Adrenal gland (tissue), 12 donors: ENCODE measurements around the gene ZNF20. TPM values are rescaled to one million over a fixed set of nuclear protein-coding genes. Genes with fewer than 3 reads are reported as not detected.

Experiments used
- DNase-seq, 7 donors: peaks; one replicate each; pipeline ENCODE4 v3.0.0-alpha.2; 2019 to 2020
- H3K27ac ChIP-seq, 5 donors: fragments of 200-600 bp; sonication (generic) in 4 of 5; 1 replicate in 3 of 5; 2 replicates in 2 of 5; pipeline versions ENCODE4 v1.5.1 to v1.8.0; 2016 to 2020; ENCODE audit warnings: mild to moderate bottlenecking in 1 of 5
- H3K27me3 ChIP-seq: fragments of 200-600 bp; 2 replicates; pipeline ENCODE4 v1.8.0; 2021
- H3K36me3 ChIP-seq, 2 donors: fragments of 200-600 bp; replicated peaks in 1 of 2; 1 replicate in 1 of 2; 2 replicates in 1 of 2; pipeline versions ENCODE4 v1.5.1 to v1.8.0; 2018 to 2022
- H3K4me1 ChIP-seq, 2 donors: fragments of 200-600 bp; replicated peaks in 1 of 2; 1 replicate in 1 of 2; 2 replicates in 1 of 2; pipeline versions ENCODE4 v1.5.1 to v1.8.0; 2018 to 2021
- H3K4me3 ChIP-seq, 4 donors: fragments of 200-600 bp; sonication (generic) in 3 of 4; one replicate each; pipeline ENCODE4 v1.5.1; 2016 to 2018
- H3K9me3 ChIP-seq, 3 donors: fragments of 200-600 bp; sonication (generic) in 1 of 3; replicated peaks in 1 of 3; 1 replicate in 2 of 3; 2 replicates in 1 of 3; pipeline versions ENCODE4 v1.5.1 to v1.8.0; 2016 to 2021
- CTCF ChIP-seq, 6 experiments: fragments of 450-650 bp in 4 of 6; fragments of 200-600 bp in 2 of 6; sonication (generic) in 1 of 6; IDR thresholded peaks; 1 replicate in 5 of 6; 2 replicates in 1 of 6; pipeline versions ENCODE4 v1.5.1 to v1.8.0; 2016 to 2021; ENCODE audit warnings: antibody characterized with exemption in 6 of 6, mild to moderate bottlenecking in 2 of 6, moderate library complexity in 1 of 6
- POLR2A ChIP-seq, 2 donors: fragments of 450-650 bp; IDR thresholded peaks; one replicate each; pipeline ENCODE4 v1.6.1; 2017; ENCODE audit warnings: antibody characterized with exemption in 2 of 2, mild to moderate bottlenecking in 2 of 2, moderate library complexity in 1 of 2
- WGBS, 4 donors: extraction: QIAGEN DNeasy Blood & Tissue Kit in 2 of 4; methylation state at CpG; one replicate each; pipeline versions ENCODE4 v1.1.5 to v1.1.7; 2013 to 2017; 5-methylcytosine and 5-hydroxymethylcytosine counted together
- intact Hi-C, 2 donors: fragments of 100-400 bp; cut with DNase I; formaldehyde crosslinking; loops; one replicate each; pipeline versions ENCODE4 v1.14.1 to v1.15.0; 2022 to 2023
- polyA plus RNA-seq, 3 donors: library from polyadenylated mRNA; stranded (reverse); fragments of 200-250 nt in 2 of 3; fragments of 350-450 nt in 1 of 3; fragmentation: Illumina TruSeq in 1 of 3; extraction: RNeasy Lipid Tissue Mini Kit (QIAGEN cat#74804) in 1 of 3; gene quantifications; one replicate each; pipeline ENCODE4 v1.2.3, GENCODE V29; 2013 to 2014
- total RNA-seq, 9 donors: library from RNA; depleted of rRNA in 4 of 9; stranded (reverse); fragments of >200 nt in 4 of 9; fragments of 120-200 nt in 1 of 9; fragmentation: NEBNext Ultra II Directional in 1 of 9; extraction: Animal tissue kit (Norgen Biotek cat#: 25700) in 1 of 9; gene quantifications; one replicate each; pipeline versions ENCODE4 v1.1.0 to v1.2.4, GENCODE V29; 2013 to 2023
- donor health status: healthy with polysubstance abuse.
- donor health status: Bipolar disorder and iron deficiency.
- donor health status: DM: yes; HTN: yes; CAD: no.
- donor health status: DM: no; HTN: no; CAD: no.
- donor health status: DM: no; HTN: no; CAD: no.
- donor health status: DM: yes; HTN: yes; CAD: no.

The ZNF20 gene
- total and polyA plus RNA-seq, 12 donors: 1.2 to 8.8 (median 3.9) TPM

- intact Hi-C loops: no loop called here
- Histone ChIP-seq H3K9me3 (no peaks in the 10 kb centered on the region), H3K4me1 (peaks cover 5 to 16% of the 10 kb centered on the region in 2 donors), H3K4me3 (peak within 1 kb of the TSS; percentile 42 to 92 (median 78)), H3K36me3 (no peaks in the 10 kb centered on the region), H3K27me3 (no peaks in the 10 kb centered on the region), H3K27ac (peak within 1 kb of the TSS in 4 of 5 donors; percentile 58 to 88 (median 78))
- DNase-seq: peak; percentile 88 to 97 (median 95)
- WGBS, 4 donors: 0 to 1% (median 1%) methylated on average over 9 to 58 of the region's 58 CpGs
- TF ChIP-seq POLR2A (IDR thresholded peaks at IDR 0.05): peak in 1 of 2 donors; percentile 80
- TF ChIP-seq CTCF (IDR thresholded peaks at IDR 0.05): no peak
These were observed 16.3 kb upstream of the ZNF20 start, which contains the start of gene ZNF625 for GRCh38 chr19:12156223-12157058. Gene ZNF625, minus strand, starts transcription at chr19:12156734. Its CDS starts 176 bp downstream, at chr19:12156558.

GRCh38 chr19:12155324-12155860 is 15.2 kb upstream of the ZNF20 start:
- Histone ChIP-seq H3K9me3 (no peaks in the 10 kb centered on the region), H3K4me3 (peak overlapping the region in 2 of 4 donors; percentile 78 to 92), H3K27ac (peak overlapping the region in 4 of 5 donors; percentile 58 to 88 (median 78)), H3K36me3 (no peaks in the 10 kb centered on the region), H3K27me3 (no peaks in the 10 kb centered on the region), H3K4me1 (peaks cover 5 to 16% of the 10 kb centered on the region in 2 donors)
- 12 to 21% (median 18%) methylated on average over 11 of the region's 11 CpGs for WGBS, 4 donors
- DNase-seq: no peak
- intact Hi-C loops: no loop called here
- TF ChIP-seq POLR2A (IDR thresholded peaks at IDR 0.05): no peak
- TF ChIP-seq CTCF (IDR thresholded peaks at IDR 0.05): no peak

- Histone ChIP-seq H3K27me3 (no peaks in the 10 kb centered on the region), H3K36me3 (peaks cover 0 to 24% of the 10 kb centered on the region in 2 donors), H3K9me3 (peaks cover 0 to 5% (median 0%) of the 10 kb centered on the region in 3 donors), H3K4me3 (no peak overlapping the region), H3K27ac (no peak overlapping the region), H3K4me1 (peaks cover 7 to 10% of the 10 kb centered on the region in 2 donors)
- no peak for TF ChIP-seq CTCF (IDR thresholded peaks at IDR 0.05)
- TF ChIP-seq POLR2A (IDR thresholded peaks at IDR 0.05): no peak
- 93 to 100% (median 98%) methylated on average over 8 of the region's 8 CpGs for whole genome bisulfite sequencing, 4 donors
- no peak for DNase-seq
- intact Hi-C loops: no loop called here
These were observed 5.2 kb upstream of the ZNF20 start for GRCh38 chr19:12145348-12145747.

- intact Hi-C loops: loop anchor here (2.0 to 5.0 kb wide), 3 partner anchors 79 to 254 kb away; partner anchors contain the start of genes ZNF69 (in 1 of the 2) and ZNF844 (in 1 of the 2)
These were observed 1.2 kb upstream of the ZNF20 start for GRCh38 chr19:12141405-12141736.

More at GRCh38 chr19:12141405-12141736, 1.2 kb upstream of the ZNF20 start:
- Histone ChIP-seq H3K9me3 (peaks cover 0 to 5% (median 0%) of the 10 kb centered on the region in 3 donors), H3K27me3 (no peaks in the 10 kb centered on the region), H3K27ac (no peak overlapping the region), H3K4me3 (no peak overlapping the region), H3K4me1 (peaks cover 10 to 21% of the 10 kb centered on the region in 2 donors), H3K36me3 (peaks cover 0 to 14% of the 10 kb centered on the region in 2 donors)
- TF ChIP-seq CTCF (IDR thresholded peaks at IDR 0.05) (peak in 2 of 6 experiments; percentile 2 to 6), POLR2A (IDR thresholded peaks at IDR 0.05) (no peak)
- 51 to 61% (median 54%) methylated on average over 10 of the region's 10 CpGs for WGBS, 4 donors
- DNase-seq: no peak
